ENCODE data around the gene PDGFC. TPM values are rescaled to one million over a fixed set of nuclear protein-coding genes. Genes with fewer than 3 reads are reported as not detected.

PDGFC gene
- polyA plus RNA-seq, 1 donor from 2014 or later = 3.8 TPM

- Histone ChIP-seq H3K36me3 (ENCODE audit: insufficient read depth, low read length) (no peaks in the 10 kb centered on the region), H3K4me3 (ENCODE audit: low read length) (no peak overlapping the region), H2AFZ (ENCODE audit: low read depth, low read length) (no peak overlapping the region), H3K9ac (ENCODE audit: low read length) (no peak overlapping the region), H3K9me2 (ENCODE audit: insufficient read depth, low read length) (no peaks in the 10 kb centered on the region), H3K27ac (ENCODE audit: low read length) (no peak overlapping the region), H3F3A (ENCODE audit: insufficient read depth, low read length, poor library complexity, severe bottlenecking) (no peaks in the 10 kb centered on the region), H4K20me1 (ENCODE audit: insufficient read depth) (no peaks in the 10 kb centered on the region), H3K4me2 (ENCODE audit: low read length) (no peak overlapping the region), H3K79me2 (replicated peaks; ENCODE audit: insufficient read depth, low read length) (peaks cover 10% of the 10 kb centered on the region), H3K27me3 (ENCODE audit: insufficient read depth, low read depth, low read length) (no peaks in the 10 kb centered on the region), H3K9me3 (ENCODE audit: low read length) (no peaks in the 10 kb centered on the region)
- no peak for TF ChIP-seq REST (IDR thresholded peaks at IDR 0.05; ENCODE audit: borderline replicate concordance)
- no peak for TF ChIP-seq POLR2AphosphoS5 (IDR thresholded peaks at IDR 0.05)
- no peak for TF ChIP-seq EZH2 (IDR thresholded peaks at IDR 0.05; ENCODE audit: borderline replicate concordance, insufficient read depth, low read length, poor library complexity, severe bottlenecking)
- no peak for TF ChIP-seq EP300 (conservative IDR thresholded peaks at IDR 0.05; ENCODE audit: poor library complexity, severe bottlenecking)
- TF ChIP-seq TAF1 (IDR thresholded peaks at IDR 0.05; ENCODE audit: low read depth) = no peak
These were observed 9.6 kb downstream of the PDGFC start for GRCh38 chr4:156962058-156962358.

DNA sequence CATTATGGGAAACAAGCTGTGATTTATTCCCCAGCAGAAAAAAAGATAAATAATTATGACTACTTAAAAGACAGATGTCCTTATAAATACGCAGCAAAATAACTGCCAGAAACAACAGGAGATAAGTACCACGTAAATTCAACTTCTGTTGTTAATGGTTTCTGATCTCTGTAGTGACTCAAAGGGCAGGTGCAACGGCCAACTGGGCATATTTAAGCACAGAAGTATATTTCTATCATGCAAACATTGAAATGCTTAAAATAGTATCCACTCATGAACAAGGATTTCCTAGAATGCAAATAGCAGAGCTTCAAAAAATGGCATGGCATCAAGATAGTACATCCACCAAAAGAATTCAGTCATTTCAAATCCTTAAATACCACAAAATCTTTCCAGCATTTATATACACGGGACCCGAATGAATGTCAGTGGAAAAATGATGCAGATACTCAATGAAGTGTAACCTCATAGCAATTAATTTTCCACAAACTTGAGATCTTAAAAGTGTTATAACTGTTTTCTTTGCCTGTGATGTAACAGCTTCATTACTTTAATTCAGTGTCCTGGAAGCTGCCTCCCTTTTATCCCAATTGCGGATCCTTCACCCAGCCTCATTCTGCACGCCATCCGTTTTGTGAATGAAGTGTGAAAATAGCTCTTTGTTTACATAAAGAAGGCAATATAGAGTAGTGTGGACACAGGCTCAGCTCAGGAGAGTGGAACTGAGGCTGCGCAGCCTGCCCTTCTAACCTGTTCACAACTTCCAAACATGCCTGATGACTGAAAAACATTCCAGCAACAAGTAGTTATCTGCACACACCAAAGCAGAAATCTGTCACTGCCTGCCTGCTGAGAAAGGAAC lies 10.2 kb downstream of the PDGFC start:
- Histone ChIP-seq H3K4me2 (ENCODE audit: low read length) (no peak overlapping the region), H3F3A (ENCODE audit: insufficient read depth, low read length, poor library complexity, severe bottlenecking) (no peaks in the 10 kb centered on the region), H3K9ac (ENCODE audit: low read length) (no peak overlapping the region), H3K27me3 (ENCODE audit: insufficient read depth, low read depth, low read length) (no peaks in the 10 kb centered on the region), H3K36me3 (ENCODE audit: insufficient read depth, low read length) (no peaks in the 10 kb centered on the region), H3K27ac (ENCODE audit: low read length) (no peak overlapping the region), H2AFZ (ENCODE audit: low read depth, low read length) (no peak overlapping the region), H4K20me1 (ENCODE audit: insufficient read depth) (no peaks in the 10 kb centered on the region), H3K79me2 (replicated peaks; ENCODE audit: insufficient read depth, low read length) (peaks cover 6% of the 10 kb centered on the region), H3K4me3 (ENCODE audit: low read length) (no peak overlapping the region), H3K9me2 (ENCODE audit: insufficient read depth, low read length) (no peaks in the 10 kb centered on the region), H3K9me3 (ENCODE audit: low read length) (no peaks in the 10 kb centered on the region)
- TF ChIP-seq EZH2 (IDR thresholded peaks at IDR 0.05; ENCODE audit: borderline replicate concordance, insufficient read depth, low read length, poor library complexity, severe bottlenecking) (no peak), POLR2AphosphoS5 (IDR thresholded peaks at IDR 0.05) (no peak), REST (IDR thresholded peaks at IDR 0.05; ENCODE audit: borderline replicate concordance) (no peak), EP300 (conservative IDR thresholded peaks at IDR 0.05; ENCODE audit: poor library complexity, severe bottlenecking) (no peak), TAF1 (IDR thresholded peaks at IDR 0.05; ENCODE audit: low read depth) (no peak), MXI1 (conservative IDR thresholded peaks at IDR 0.05; ENCODE audit: poor library complexity, severe bottlenecking) (no peak), RAD21 (conservative IDR thresholded peaks at IDR 0.05) (no peak), SMC3 (conservative IDR thresholded peaks at IDR 0.05; ENCODE audit: poor library complexity) (no peak)
- TF ChIP-seq, protein P1, sequence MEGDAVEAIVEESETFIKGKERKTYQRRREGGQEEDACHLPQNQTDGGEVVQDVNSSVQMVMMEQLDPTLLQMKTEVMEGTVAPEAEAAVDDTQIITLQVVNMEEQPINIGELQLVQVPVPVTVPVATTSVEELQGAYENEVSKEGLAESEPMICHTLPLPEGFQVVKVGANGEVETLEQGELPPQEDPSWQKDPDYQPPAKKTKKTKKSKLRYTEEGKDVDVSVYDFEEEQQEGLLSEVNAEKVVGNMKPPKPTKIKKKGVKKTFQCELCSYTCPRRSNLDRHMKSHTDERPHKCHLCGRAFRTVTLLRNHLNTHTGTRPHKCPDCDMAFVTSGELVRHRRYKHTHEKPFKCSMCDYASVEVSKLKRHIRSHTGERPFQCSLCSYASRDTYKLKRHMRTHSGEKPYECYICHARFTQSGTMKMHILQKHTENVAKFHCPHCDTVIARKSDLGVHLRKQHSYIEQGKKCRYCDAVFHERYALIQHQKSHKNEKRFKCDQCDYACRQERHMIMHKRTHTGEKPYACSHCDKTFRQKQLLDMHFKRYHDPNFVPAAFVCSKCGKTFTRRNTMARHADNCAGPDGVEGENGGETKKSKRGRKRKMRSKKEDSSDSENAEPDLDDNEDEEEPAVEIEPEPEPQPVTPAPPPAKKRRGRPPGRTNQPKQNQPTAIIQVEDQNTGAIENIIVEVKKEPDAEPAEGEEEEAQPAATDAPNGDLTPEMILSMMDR (IDR thresholded peaks at IDR 0.05; ENCODE audit: poor library complexity, severe bottlenecking) = no peak
